ENCODE measurements around the gene CMTM1. TPM values are rescaled to one million over a fixed set of nuclear protein-coding genes. Genes with fewer than 3 reads are reported as not detected.
"Not testable (repeated sequence)": the region's sequence is repeated elsewhere in the genome, so short reads cannot be mapped to it uniquely, and the experiment has no call there.

CMTM1 gene
- total RNA-seq, 1 experiment from 2014 or later = 2.6 TPM

DNA sequence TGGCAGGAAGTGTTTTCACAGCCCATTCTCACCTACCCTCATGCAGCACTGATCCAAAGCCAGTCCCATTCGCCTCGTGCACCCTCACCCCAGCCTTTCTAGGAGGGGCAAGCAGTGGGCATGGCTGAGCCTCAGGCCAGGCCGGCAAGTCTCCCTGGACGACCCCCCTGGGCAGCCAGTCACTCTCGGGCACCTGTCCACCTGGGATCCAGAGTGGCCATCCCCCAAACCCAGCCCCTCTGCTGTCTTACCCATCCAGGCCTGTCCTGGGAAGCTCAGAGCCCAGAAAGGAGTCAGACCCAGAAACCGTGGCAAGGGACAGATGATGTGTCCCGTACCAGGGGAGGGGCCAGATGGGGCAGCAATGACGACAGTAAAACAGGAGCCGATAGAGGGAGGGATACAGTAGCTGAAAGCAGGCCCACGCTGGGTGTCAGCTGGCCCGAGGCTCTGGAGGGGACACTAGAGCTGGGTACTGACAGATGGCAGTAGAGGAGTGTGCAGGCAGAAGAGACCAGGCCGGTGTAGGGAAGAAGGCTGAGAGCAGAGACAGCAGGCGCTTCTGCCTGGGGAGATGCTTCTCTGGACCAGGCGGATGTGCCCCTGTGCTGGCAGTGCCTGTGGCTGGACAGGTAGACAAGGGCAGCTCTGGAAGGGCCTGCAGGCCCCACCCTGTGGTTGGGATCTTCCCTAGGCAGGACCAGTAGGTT, 44.0 kb downstream of the CMTM1 start:
- WGBS (ENCODE audit: extremely low coverage, insufficient read length, low lambda C conversion rate) = no CpG with 5 or more reads among the region's 14 CpGs
- Histone ChIP-seq H3K18ac (ENCODE audit: insufficient read length, low read depth, low read length) (no peak overlapping the region), H3K79me1 (ENCODE audit: insufficient read depth, low read depth, low read length, poor library complexity, severe bottlenecking) (no peaks in the 10 kb centered on the region), H3K14ac (ENCODE audit: insufficient read depth, low read length) (no peak overlapping the region), H3K4ac (ENCODE audit: low read depth, low read length) (no peak overlapping the region), H2BK5ac (ENCODE audit: insufficient read length, low read length) (no peak overlapping the region), H4K91ac (ENCODE audit: insufficient read length, low read depth, low read length) (no peak overlapping the region), H3K56ac (ENCODE audit: insufficient read length, low read depth, low read length) (no peak overlapping the region), H3K23me2 (ENCODE audit: insufficient read length, low read depth, low read length, poor library complexity, severe bottlenecking) (peaks cover 3% of the 10 kb centered on the region), H3K23ac (ENCODE audit: insufficient read length, low read depth, low read length) (no peak overlapping the region), H3K9ac (ENCODE audit: extremely low read depth, insufficient read length, low read length) (no peak overlapping the region), H4K5ac (ENCODE audit: insufficient read length, low read depth, low read length) (no peak overlapping the region), H3K4me1 (ENCODE audit: insufficient read depth, low read length) (no peaks in the 10 kb centered on the region), H2AK5ac (ENCODE audit: insufficient read length, low read length) (no peak overlapping the region), H2BK20ac (ENCODE audit: low read depth, low read length, poor library complexity, severe bottlenecking) (no peak overlapping the region), H3K9me3 (ENCODE audit: control insufficient read depth, low read depth, low read length) (no peaks in the 10 kb centered on the region), H3K4me2 (ENCODE audit: insufficient read depth, insufficient read length, low read length) (no peak overlapping the region), H4K20me1 (ENCODE audit: control insufficient read depth, insufficient read depth, insufficient read length) (no peaks in the 10 kb centered on the region), H3T11ph (ENCODE audit: low read length) (no peak overlapping the region), H2BK120ac (ENCODE audit: low read depth, low read length, poor library complexity, severe bottlenecking) (no peak overlapping the region), H3K79me2 (ENCODE audit: insufficient read depth, low read length) (no peaks in the 10 kb centered on the region), H3K27me3 (ENCODE audit: insufficient read depth, low read length) (no peaks in the 10 kb centered on the region), H3K27ac (ENCODE audit: insufficient read length, low read depth, low read length) (no peak overlapping the region), H2BK15ac (ENCODE audit: low read depth, low read length) (no peak overlapping the region), H2BK12ac (ENCODE audit: insufficient read length, low read depth, low read length) (no peak overlapping the region), H4K8ac (replicated peaks; ENCODE audit: insufficient read length, low read depth, low read length) (no peak overlapping the region), H2AFZ (ENCODE audit: low read length) (no peak overlapping the region)
- Mint-ChIP-seq H3K27ac (no peak overlapping the region), H3K9me3 (no peaks in the 10 kb centered on the region; a peak in 1 of 5 replicates), H3K4me1 (peaks cover 16 to 29% of the 10 kb centered on the region in 2 experiments), H3K36me3 (ENCODE audit: insufficient read depth in 1 of 3, low read depth in 3 of 3) (peaks cover 39 to 65% (median 56%) of the 10 kb centered on the region in 3 experiments), H3K27me3 (ENCODE audit: low read depth) (peaks cover 2% of the 10 kb centered on the region), H3K4me3 (no peak overlapping the region)
- no peak for DNase-seq
- TF ChIP-seq, protein P1, sequence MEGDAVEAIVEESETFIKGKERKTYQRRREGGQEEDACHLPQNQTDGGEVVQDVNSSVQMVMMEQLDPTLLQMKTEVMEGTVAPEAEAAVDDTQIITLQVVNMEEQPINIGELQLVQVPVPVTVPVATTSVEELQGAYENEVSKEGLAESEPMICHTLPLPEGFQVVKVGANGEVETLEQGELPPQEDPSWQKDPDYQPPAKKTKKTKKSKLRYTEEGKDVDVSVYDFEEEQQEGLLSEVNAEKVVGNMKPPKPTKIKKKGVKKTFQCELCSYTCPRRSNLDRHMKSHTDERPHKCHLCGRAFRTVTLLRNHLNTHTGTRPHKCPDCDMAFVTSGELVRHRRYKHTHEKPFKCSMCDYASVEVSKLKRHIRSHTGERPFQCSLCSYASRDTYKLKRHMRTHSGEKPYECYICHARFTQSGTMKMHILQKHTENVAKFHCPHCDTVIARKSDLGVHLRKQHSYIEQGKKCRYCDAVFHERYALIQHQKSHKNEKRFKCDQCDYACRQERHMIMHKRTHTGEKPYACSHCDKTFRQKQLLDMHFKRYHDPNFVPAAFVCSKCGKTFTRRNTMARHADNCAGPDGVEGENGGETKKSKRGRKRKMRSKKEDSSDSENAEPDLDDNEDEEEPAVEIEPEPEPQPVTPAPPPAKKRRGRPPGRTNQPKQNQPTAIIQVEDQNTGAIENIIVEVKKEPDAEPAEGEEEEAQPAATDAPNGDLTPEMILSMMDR (conservative IDR thresholded peaks at IDR 0.05) = no peak

DNA sequence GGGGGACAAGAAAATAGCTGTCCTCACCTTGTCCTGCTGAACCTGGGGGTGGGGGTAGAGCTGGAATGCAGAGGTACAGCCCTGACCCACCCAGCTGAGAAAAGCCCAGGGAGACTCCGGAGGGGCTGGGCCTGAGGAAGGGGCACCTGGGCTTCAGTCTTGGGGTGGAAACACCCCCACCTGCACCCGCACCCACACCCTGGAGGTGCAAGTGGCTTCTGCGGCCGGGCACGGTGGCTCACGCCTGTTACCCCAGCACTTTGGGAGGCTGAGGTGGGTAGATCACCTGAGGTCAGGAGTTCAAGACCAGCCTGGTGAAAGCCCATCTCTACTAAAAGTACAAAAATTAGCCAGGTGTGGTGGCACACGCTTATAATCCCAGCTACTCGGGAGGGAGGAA, 45.7 kb downstream of the CMTM1 start:
- not testable (repeated sequence) for H3K27ac ChIP-seq (ENCODE audit: insufficient read length, low read depth, low read length); H3K4me1 ChIP-seq (ENCODE audit: insufficient read depth, low read length); H3K79me2 ChIP-seq (ENCODE audit: insufficient read depth, low read length); H3K23ac ChIP-seq (ENCODE audit: insufficient read length, low read depth, low read length); H3K9me3 ChIP-seq (ENCODE audit: control insufficient read depth, low read depth, low read length); H3K9ac ChIP-seq (ENCODE audit: extremely low read depth, insufficient read length, low read length); H2BK12ac ChIP-seq (ENCODE audit: insufficient read length, low read depth, low read length); H2BK15ac ChIP-seq (ENCODE audit: low read depth, low read length); H3T11ph ChIP-seq (ENCODE audit: low read length); H3K4ac ChIP-seq (ENCODE audit: low read depth, low read length); DNase-seq; H2AFZ ChIP-seq (ENCODE audit: low read length); H3K14ac ChIP-seq (ENCODE audit: insufficient read depth, low read length); H3K4me2 ChIP-seq (ENCODE audit: insufficient read depth, insufficient read length, low read length); H3K18ac ChIP-seq (ENCODE audit: insufficient read length, low read depth, low read length); H3K4me3 Mint-ChIP-seq; H3K27me3 ChIP-seq (ENCODE audit: insufficient read depth, low read length); H2BK120ac ChIP-seq (ENCODE audit: low read depth, low read length, poor library complexity, severe bottlenecking); H2BK5ac ChIP-seq (ENCODE audit: insufficient read length, low read length); H3K79me1 ChIP-seq (ENCODE audit: insufficient read depth, low read depth, low read length, poor library complexity, severe bottlenecking); H3K56ac ChIP-seq (ENCODE audit: insufficient read length, low read depth, low read length); H3K9me3 Mint-ChIP-seq; H3K23me2 ChIP-seq (ENCODE audit: insufficient read length, low read depth, low read length, poor library complexity, severe bottlenecking); H3K27me3 Mint-ChIP-seq (ENCODE audit: low read depth); H2BK20ac ChIP-seq (ENCODE audit: low read depth, low read length, poor library complexity, severe bottlenecking); H2AK5ac ChIP-seq (ENCODE audit: insufficient read length, low read length); H4K20me1 ChIP-seq (ENCODE audit: control insufficient read depth, insufficient read depth, insufficient read length); H4K8ac ChIP-seq (replicated peaks; ENCODE audit: insufficient read length, low read depth, low read length); H4K5ac ChIP-seq (ENCODE audit: insufficient read length, low read depth, low read length); H4K91ac ChIP-seq (ENCODE audit: insufficient read length, low read depth, low read length)
- peaks cover 26 to 37% of the 10 kb centered on the region in 2 experiments for H3K4me1 Mint-ChIP-seq
- no CpG with 5 or more reads among the region's 8 CpGs for WGBS (ENCODE audit: extremely low coverage, insufficient read length, low lambda C conversion rate)
- peak overlapping the region in 1 of 3 experiments; percentile 52; a peak in 1 of 7 replicates for H3K27ac Mint-ChIP-seq
- peaks cover 40 to 67% (median 63%) of the 10 kb centered on the region in 3 experiments for H3K36me3 Mint-ChIP-seq (ENCODE audit: insufficient read depth in 1 of 3, low read depth in 3 of 3)

All from H9 (cell line).